SH-SY5Y (cell line): ENCODE data around the gene TCF20.

Experiments
- GATA2 ChIP-seq: IDR thresholded peaks from 2 replicates; pipeline ENCODE4 v1.6.1; 2011; ENCODE audit warnings: mild to moderate bottlenecking, low read depth, low read length
- GATA3 ChIP-seq: IDR thresholded peaks from 2 replicates; pipeline ENCODE4 v1.6.1; 2011; ENCODE audit warnings: low read depth, mild to moderate bottlenecking, low read length, moderate library complexity

- no peak for TF ChIP-seq GATA2
- TF ChIP-seq GATA3, result no peak
These were observed 310 bp downstream of the TCF20 start for GRCh38 chr22:42270176-42270509.
